ENCODE results near the gene PRSS36. TPM values are rescaled to one million over a fixed set of nuclear protein-coding genes. Genes with fewer than 3 reads are reported as not detected.
A peak's percentile ranks its signal among the peaks of the same experiment; 100 is the strongest.

The PRSS36 gene
- total RNA-seq, 1 donor from 2014 or later, result 0.68 TPM

GRCh38 chr16:31128711-31129567 is 20.9 kb downstream of the PRSS36 start:
- Mint-ChIP-seq H3K27me3 (ENCODE audit: low read depth) (peaks cover under 1% of the 10 kb centered on the region), H3K4me1 (peaks cover 6% of the 10 kb centered on the region), H3K4me3 (no peak overlapping the region), H3K36me3 (ENCODE audit: low read depth) (no peaks in the 10 kb centered on the region), H3K27ac (ENCODE audit: unreplicated experiment) (no peak overlapping the region), H3K9me3 (no peaks in the 10 kb centered on the region)
- DNase-seq (ENCODE audit: low read depth, low spot score), result no peak
- TF ChIP-seq CTCF (conservative IDR thresholded peaks at IDR 0.05), result no peak

GRCh38 chr16:31127182-31127581 is 22.7 kb downstream of the PRSS36 start:
- H3K9me3 Mint-ChIP-seq, result no peaks in the 10 kb centered on the region
- DNase-seq (ENCODE audit: low read depth, low spot score), result no peak
- no peak overlapping the region for H3K4me3 Mint-ChIP-seq
- H3K36me3 Mint-ChIP-seq (ENCODE audit: low read depth), result no peaks in the 10 kb centered on the region
- H3K27ac Mint-ChIP-seq (ENCODE audit: unreplicated experiment), result no peak overlapping the region
- no peak for TF ChIP-seq CTCF (conservative IDR thresholded peaks at IDR 0.05)
- H3K27me3 Mint-ChIP-seq (ENCODE audit: low read depth), result no peaks in the 10 kb centered on the region
- no peaks in the 10 kb centered on the region for H3K4me1 Mint-ChIP-seq

GRCh38 chr16:31125844-31126243 is 24.0 kb downstream of the PRSS36 start:
- no peak for DNase-seq (ENCODE audit: low read depth, low spot score)
- TF ChIP-seq CTCF (conservative IDR thresholded peaks at IDR 0.05), result no peak
- H3K4me3 Mint-ChIP-seq, result no peak overlapping the region
- H3K27ac Mint-ChIP-seq (ENCODE audit: unreplicated experiment), result no peak overlapping the region
- H3K27me3 Mint-ChIP-seq (ENCODE audit: low read depth), result no peaks in the 10 kb centered on the region
- H3K9me3 Mint-ChIP-seq, result no peaks in the 10 kb centered on the region
- H3K4me1 Mint-ChIP-seq, result no peaks in the 10 kb centered on the region
- H3K36me3 Mint-ChIP-seq (ENCODE audit: low read depth), result no peaks in the 10 kb centered on the region

- H3K4me1 Mint-ChIP-seq, result peaks cover 12% of the 10 kb centered on the region
Measured at GRCh38 chr16:31120129-31120528, 29.7 kb downstream of the PRSS36 start.

More at GRCh38 chr16:31120129-31120528, 29.7 kb downstream of the PRSS36 start:
- Mint-ChIP-seq H3K4me3 (peak overlapping the region; percentile 51), H3K27ac (ENCODE audit: unreplicated experiment) (no peak overlapping the region), H3K9me3 (no peaks in the 10 kb centered on the region), H3K36me3 (ENCODE audit: low read depth) (peaks cover 3% of the 10 kb centered on the region), H3K27me3 (ENCODE audit: low read depth) (no peaks in the 10 kb centered on the region)
- TF ChIP-seq CTCF (conservative IDR thresholded peaks at IDR 0.05), result no peak
- no peak for DNase-seq (ENCODE audit: low read depth, low spot score)
